Parathyroid adenoma (tissue), 2 donors: ENCODE results near the gene PAN3.

Experiments used
- H2AFZ ChIP-seq: fragments of 300-600 bp; sonication (generic); one replicate; pipeline ENCODE4 v1.7.0; 2017; ENCODE audit warnings: antibody characterized with exemption, mild to moderate bottlenecking
- H3K27ac ChIP-seq: fragments of 300-600 bp; sonication (generic); one replicate; pipeline ENCODE4 v1.7.0; 2017
- H3K27me3 ChIP-seq: fragments of 300-600 bp; sonication (generic); one replicate; pipeline ENCODE4 v1.7.0; 2017; ENCODE audit warnings: low read length; ENCODE audit not compliant: control insufficient read depth, insufficient read depth
- H3K36me3 ChIP-seq: fragments of 300-600 bp; sonication (generic); one replicate; pipeline ENCODE4 v1.7.0; 2017; ENCODE audit warnings: low read length; ENCODE audit not compliant: control insufficient read depth, insufficient read depth
- H3K4me1 ChIP-seq: fragments of 300-600 bp; sonication (generic); one replicate; pipeline ENCODE4 v1.7.0; 2017; ENCODE audit warnings: control low read depth
- H3K4me2 ChIP-seq: fragments of 300-600 bp; sonication (generic); one replicate; pipeline ENCODE4 v1.7.0; 2017; ENCODE audit warnings: low read length
- H3K4me3 ChIP-seq: fragments of 300-600 bp; sonication (generic); one replicate; pipeline ENCODE4 v1.7.0; 2017; ENCODE audit warnings: low read depth, low read length
- H3K79me2 ChIP-seq: fragments of 300-600 bp; sonication (generic); one replicate; pipeline ENCODE4 v1.7.0; 2017; ENCODE audit warnings: control low read depth
- H3K9ac ChIP-seq: fragments of 300-600 bp; sonication (generic); one replicate; pipeline ENCODE4 v1.7.0; 2017; ENCODE audit warnings: mild to moderate bottlenecking
- H3K9me3 ChIP-seq: fragments of 300-600 bp; sonication (generic); one replicate; pipeline ENCODE4 v1.7.0; 2017; ENCODE audit warnings: low read length; ENCODE audit not compliant: control insufficient read depth
- CTCF ChIP-seq: fragments of 300-600 bp; sonication (generic); IDR thresholded peaks from one replicate; pipeline ENCODE4 v1.7.0; 2017; ENCODE audit warnings: antibody characterized with exemption, mild to moderate bottlenecking
- donor health status: primary hyperparathyroidism.

PAN3 gene

GRCh38 chr13:28246891-28247290 is 108.5 kb downstream of the PAN3 start:
- Histone ChIP-seq H3K4me3 (no peak overlapping the region), H3K9me3 (no peaks in the 10 kb centered on the region), H3K27me3 (no peaks in the 10 kb centered on the region), H3K4me2 (no peak overlapping the region), H3K4me1 (no peaks in the 10 kb centered on the region), H3K36me3 (no peaks in the 10 kb centered on the region), H3K9ac (no peak overlapping the region), H2AFZ (no peak overlapping the region), H3K27ac (no peak overlapping the region), H3K79me2 (peaks cover 5% of the 10 kb centered on the region)
- TF ChIP-seq CTCF = no peak

GRCh38 chr13:28248080-28248479 is 109.7 kb downstream of the PAN3 start:
- H3K36me3 ChIP-seq = no peaks in the 10 kb centered on the region

GRCh38 chr13:28250542-28250941 is 112.2 kb downstream of the PAN3 start:
- Histone ChIP-seq H3K9ac (no peak overlapping the region), H3K27me3 (no peaks in the 10 kb centered on the region), H3K4me2 (no peak overlapping the region), H3K4me3 (no peak overlapping the region), H3K9me3 (no peaks in the 10 kb centered on the region), H3K79me2 (peaks cover 5% of the 10 kb centered on the region), H2AFZ (no peak overlapping the region), H3K4me1 (no peaks in the 10 kb centered on the region), H3K27ac (no peak overlapping the region), H3K36me3 (no peaks in the 10 kb centered on the region)
- TF ChIP-seq CTCF = no peak

More at GRCh38 chr13:28248080-28248479, 109.7 kb downstream of the PAN3 start:
- Histone ChIP-seq H3K4me2 (no peak overlapping the region), H3K79me2 (peaks cover 5% of the 10 kb centered on the region), H3K4me1 (no peaks in the 10 kb centered on the region), H2AFZ (no peak overlapping the region), H3K9ac (no peak overlapping the region), H3K9me3 (no peaks in the 10 kb centered on the region), H3K4me3 (no peak overlapping the region), H3K27ac (no peak overlapping the region), H3K27me3 (no peaks in the 10 kb centered on the region)
- TF ChIP-seq CTCF = no peak

GRCh38 chr13:28251466-28251865 is 113.1 kb downstream of the PAN3 start:
- Histone ChIP-seq H3K79me2 (peaks cover 5% of the 10 kb centered on the region), H3K27me3 (no peaks in the 10 kb centered on the region), H3K4me2 (no peak overlapping the region), H3K9me3 (no peaks in the 10 kb centered on the region), H3K9ac (no peak overlapping the region), H3K27ac (no peak overlapping the region), H3K36me3 (no peaks in the 10 kb centered on the region), H3K4me1 (no peaks in the 10 kb centered on the region), H3K4me3 (no peak overlapping the region), H2AFZ (no peak overlapping the region)
- no peak for TF ChIP-seq CTCF

- Histone ChIP-seq H3K4me3 (no peak overlapping the region), H3K36me3 (no peaks in the 10 kb centered on the region), H3K79me2 (peaks cover 5% of the 10 kb centered on the region), H3K27ac (no peak overlapping the region), H2AFZ (no peak overlapping the region), H3K4me1 (no peaks in the 10 kb centered on the region), H3K4me2 (no peak overlapping the region), H3K27me3 (no peaks in the 10 kb centered on the region), H3K9me3 (no peaks in the 10 kb centered on the region), H3K9ac (no peak overlapping the region)
- TF ChIP-seq CTCF = no peak
These were observed 114.2 kb downstream of the PAN3 start for GRCh38 chr13:28252547-28252946.
